ENCODE data around the gene FARP1.
"Not testable (repeated sequence)": the region's sequence is repeated elsewhere in the genome, so short reads cannot be mapped to it uniquely, and the experiment has no call there.

FARP1 gene

GRCh38 chr13:98267080-98267912 lies 124.4 kb downstream of the FARP1 start:
- H3K9me2 ChIP-seq (replicated peaks; ENCODE audit: insufficient read depth, low read length) = no peaks in the 10 kb centered on the region
- TF ChIP-seq EZH2phosphoT487 (conservative IDR thresholded peaks at IDR 0.05; ENCODE audit: low read length) = no peak
- no peak for TF ChIP-seq CTCF (IDR thresholded peaks at IDR 0.05; ENCODE audit: insufficient read depth, low read length, poor library complexity, severe bottlenecking)
- H3K27ac ChIP-seq (ENCODE audit: low read depth, low read length) = no peak overlapping the region
- no peak overlapping the region for H2AFZ ChIP-seq (ENCODE audit: low read depth, low read length, severe bottlenecking)
- no peak overlapping the region for H3K4me2 ChIP-seq (ENCODE audit: low read depth, low read length, poor library complexity, severe bottlenecking)
- H3K36me3 ChIP-seq (ENCODE audit: low read length) = no peaks in the 10 kb centered on the region
- no peaks in the 10 kb centered on the region for H3F3A ChIP-seq (ENCODE audit: insufficient read depth)
- no peaks in the 10 kb centered on the region for H3K27me3 ChIP-seq (ENCODE audit: low read length)
- H3K4me3 ChIP-seq (ENCODE audit: insufficient read depth, low read length, poor library complexity, severe bottlenecking) = no peak overlapping the region
- H3K9ac ChIP-seq (ENCODE audit: low read length) = no peak overlapping the region
- no peaks in the 10 kb centered on the region for H4K20me1 ChIP-seq (ENCODE audit: low read depth, low read length)
- no peaks in the 10 kb centered on the region for H3K79me2 ChIP-seq (ENCODE audit: insufficient read depth, low read length)
- no peaks in the 10 kb centered on the region for H3K9me3 ChIP-seq (ENCODE audit: insufficient read depth, low read length)

DNA sequence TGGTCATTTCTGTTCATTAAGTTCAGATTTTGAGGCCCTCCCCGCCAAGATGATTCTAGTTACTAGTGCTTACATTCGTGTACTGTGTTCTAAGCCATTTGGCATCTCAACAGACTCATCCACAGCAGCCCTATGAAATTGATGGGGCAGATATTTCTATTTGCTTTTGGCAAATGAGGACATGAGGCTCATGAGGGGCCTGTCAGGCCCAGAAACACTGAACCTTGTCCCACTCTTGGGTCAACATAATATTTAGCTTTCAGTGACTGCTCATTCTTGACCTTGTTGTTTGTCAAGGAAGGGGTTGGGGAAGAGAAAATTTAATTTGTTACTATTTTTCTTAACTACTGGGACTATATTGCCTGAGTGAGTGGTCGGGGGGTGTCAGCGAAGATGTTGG lies 126.5 kb downstream of the FARP1 start:
- H3K9ac ChIP-seq (ENCODE audit: low read length) = no peak overlapping the region
- H3K9me2 ChIP-seq (replicated peaks; ENCODE audit: insufficient read depth, low read length) = no peaks in the 10 kb centered on the region
- no peaks in the 10 kb centered on the region for H3F3A ChIP-seq (ENCODE audit: insufficient read depth)
- no peaks in the 10 kb centered on the region for H3K27me3 ChIP-seq (ENCODE audit: low read length)
- no peaks in the 10 kb centered on the region for H3K36me3 ChIP-seq (ENCODE audit: low read length)
- no peak overlapping the region for H3K27ac ChIP-seq (ENCODE audit: low read depth, low read length)
- H3K79me2 ChIP-seq (ENCODE audit: insufficient read depth, low read length) = no peaks in the 10 kb centered on the region
- H3K9me3 ChIP-seq (ENCODE audit: insufficient read depth, low read length) = no peaks in the 10 kb centered on the region
- no peak overlapping the region for H2AFZ ChIP-seq (ENCODE audit: low read depth, low read length, severe bottlenecking)
- H3K4me3 ChIP-seq (ENCODE audit: insufficient read depth, low read length, poor library complexity, severe bottlenecking) = no peak overlapping the region
- no peak overlapping the region for H3K4me2 ChIP-seq (ENCODE audit: low read depth, low read length, poor library complexity, severe bottlenecking)
- H4K20me1 ChIP-seq (ENCODE audit: low read depth, low read length) = no peaks in the 10 kb centered on the region
- TF ChIP-seq EZH2phosphoT487 (conservative IDR thresholded peaks at IDR 0.05; ENCODE audit: low read length) (no peak), CTCF (IDR thresholded peaks at IDR 0.05; ENCODE audit: insufficient read depth, low read length, poor library complexity, severe bottlenecking) (no peak)

GRCh38 chr13:98270819-98271218 lies 127.9 kb downstream of the FARP1 start:
- TF ChIP-seq CTCF (IDR thresholded peaks at IDR 0.05; ENCODE audit: insufficient read depth, low read length, poor library complexity, severe bottlenecking) (no peak), EZH2phosphoT487 (conservative IDR thresholded peaks at IDR 0.05; ENCODE audit: low read length) (no peak)
- Histone ChIP-seq H3K36me3 (ENCODE audit: low read length) (no peaks in the 10 kb centered on the region), H3K9ac (ENCODE audit: low read length) (no peak overlapping the region), H3K4me3 (ENCODE audit: insufficient read depth, low read length, poor library complexity, severe bottlenecking) (no peak overlapping the region), H3K27me3 (ENCODE audit: low read length) (no peaks in the 10 kb centered on the region), H3K4me2 (ENCODE audit: low read depth, low read length, poor library complexity, severe bottlenecking) (no peak overlapping the region), H3K9me3 (ENCODE audit: insufficient read depth, low read length) (no peaks in the 10 kb centered on the region), H4K20me1 (ENCODE audit: low read depth, low read length) (no peaks in the 10 kb centered on the region), H3F3A (ENCODE audit: insufficient read depth) (no peaks in the 10 kb centered on the region), H3K27ac (ENCODE audit: low read depth, low read length) (no peak overlapping the region), H2AFZ (ENCODE audit: low read depth, low read length, severe bottlenecking) (no peak overlapping the region), H3K9me2 (replicated peaks; ENCODE audit: insufficient read depth, low read length) (no peaks in the 10 kb centered on the region), H3K79me2 (ENCODE audit: insufficient read depth, low read length) (no peaks in the 10 kb centered on the region)

GRCh38 chr13:98271646-98272045 lies 128.8 kb downstream of the FARP1 start:
- H3K36me3 ChIP-seq (ENCODE audit: low read length); H3K9ac ChIP-seq (ENCODE audit: low read length); H3F3A ChIP-seq (ENCODE audit: insufficient read depth); H3K9me3 ChIP-seq (ENCODE audit: insufficient read depth, low read length); H2AFZ ChIP-seq (ENCODE audit: low read depth, low read length, severe bottlenecking); H3K79me2 ChIP-seq (ENCODE audit: insufficient read depth, low read length); H3K4me3 ChIP-seq (ENCODE audit: insufficient read depth, low read length, poor library complexity, severe bottlenecking); H3K27me3 ChIP-seq (ENCODE audit: low read length); H3K27ac ChIP-seq (ENCODE audit: low read depth, low read length); H4K20me1 ChIP-seq (ENCODE audit: low read depth, low read length); H3K4me2 ChIP-seq (ENCODE audit: low read depth, low read length, poor library complexity, severe bottlenecking); H3K9me2 ChIP-seq (replicated peaks; ENCODE audit: insufficient read depth, low read length): not testable (repeated sequence)

All from SU-DHL-6 (cell line).